Measurements from ENCODE around the gene MAP3K20. TPM values are rescaled to one million over a fixed set of nuclear protein-coding genes. Genes with fewer than 3 reads are reported as not detected.

The MAP3K20 gene
- total RNA-seq, 2 experiments from 2014 or later = 11.0 to 11.9 TPM

- no peak overlapping the region for H3K27ac Mint-ChIP-seq
- no peak overlapping the region for H3K4me3 Mint-ChIP-seq
- H3K4me1 Mint-ChIP-seq = peaks cover 6% of the 10 kb centered on the region
- H3K36me3 Mint-ChIP-seq = no peaks in the 10 kb centered on the region
- no peak for DNase-seq
- H3K9me3 Mint-ChIP-seq = no peaks in the 10 kb centered on the region
- H3K27me3 Mint-ChIP-seq = no peaks in the 10 kb centered on the region
These were observed 31.6 kb upstream of the MAP3K20 start for GRCh38 chr2:173043897-173044519.

GRCh38 chr2:173044686-173045085 lies 31.0 kb upstream of the MAP3K20 start:
- no peak overlapping the region for H3K27ac Mint-ChIP-seq
- H3K36me3 Mint-ChIP-seq = no peaks in the 10 kb centered on the region
- no peak overlapping the region for H3K4me3 Mint-ChIP-seq
- no peaks in the 10 kb centered on the region for H3K9me3 Mint-ChIP-seq
- DNase-seq = no peak
- peaks cover 12% of the 10 kb centered on the region for H3K4me1 Mint-ChIP-seq
- peaks cover 2% of the 10 kb centered on the region for H3K27me3 Mint-ChIP-seq

GRCh38 chr2:173045181-173045580 lies 30.5 kb upstream of the MAP3K20 start:
- no peaks in the 10 kb centered on the region for H3K36me3 Mint-ChIP-seq
- H3K4me1 Mint-ChIP-seq = peaks cover 13% of the 10 kb centered on the region
- no peak overlapping the region for H3K27ac Mint-ChIP-seq
- H3K9me3 Mint-ChIP-seq = no peaks in the 10 kb centered on the region
- H3K27me3 Mint-ChIP-seq = peaks cover 6% of the 10 kb centered on the region
- no peak overlapping the region for H3K4me3 Mint-ChIP-seq
- no peak for DNase-seq

DNA sequence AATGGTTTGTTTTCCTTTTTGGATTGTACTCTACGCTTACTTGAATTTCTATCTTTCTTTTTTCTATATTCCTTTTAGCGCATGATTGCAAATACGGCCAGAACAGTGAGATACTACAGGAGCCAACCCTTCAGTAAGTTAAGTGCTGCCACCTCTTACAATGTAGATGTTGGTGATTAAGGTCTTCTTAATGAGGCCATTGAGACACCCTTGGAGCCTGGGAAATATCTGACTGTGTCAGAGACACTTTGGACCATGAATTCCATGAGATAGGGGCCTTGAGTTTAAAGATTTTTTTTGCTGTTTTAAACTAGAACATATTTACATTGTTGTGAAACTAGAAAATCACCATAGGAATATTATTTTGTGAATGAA lies 27.1 kb upstream of the MAP3K20 start:
- H3K27me3 Mint-ChIP-seq = peaks cover 6% of the 10 kb centered on the region
- H3K4me3 Mint-ChIP-seq = no peak overlapping the region
- H3K9me3 Mint-ChIP-seq = no peaks in the 10 kb centered on the region
- DNase-seq = no peak
- peaks cover 13% of the 10 kb centered on the region for H3K4me1 Mint-ChIP-seq
- H3K27ac Mint-ChIP-seq = no peak overlapping the region
- no peaks in the 10 kb centered on the region for H3K36me3 Mint-ChIP-seq

GRCh38 chr2:173048897-173049661 lies 26.6 kb upstream of the MAP3K20 start:
- H3K27ac Mint-ChIP-seq = no peak overlapping the region
- H3K4me3 Mint-ChIP-seq = no peak overlapping the region
- no peaks in the 10 kb centered on the region for H3K9me3 Mint-ChIP-seq

DNA sequence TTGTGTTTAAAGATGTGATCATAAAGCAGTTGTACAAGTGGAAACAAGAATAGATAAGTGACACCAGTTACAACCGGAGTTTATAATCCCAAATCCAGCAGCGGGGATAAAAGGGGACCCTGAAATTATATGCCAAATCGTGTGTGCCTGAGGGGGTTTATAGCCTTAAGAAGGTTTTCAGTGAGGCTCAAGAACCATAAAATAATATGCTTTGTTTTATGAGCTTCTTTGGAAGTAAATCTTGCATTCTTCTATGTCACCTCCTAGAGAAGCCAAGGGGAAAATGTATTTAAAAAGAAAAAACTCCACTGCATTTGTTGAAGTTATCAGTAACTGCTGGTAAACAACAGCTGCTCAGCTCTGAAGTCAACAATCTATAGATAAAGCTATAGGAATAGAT lies 25.8 kb upstream of the MAP3K20 start:
- Mint-ChIP-seq H3K4me3 (no peak overlapping the region), H3K27me3 (peaks cover 10% of the 10 kb centered on the region), H3K9me3 (no peaks in the 10 kb centered on the region), H3K36me3 (no peaks in the 10 kb centered on the region), H3K27ac (no peak overlapping the region), H3K4me1 (peaks cover 13% of the 10 kb centered on the region)
- no peak for DNase-seq

More at GRCh38 chr2:173048897-173049661, 26.6 kb upstream of the MAP3K20 start:
- DNase-seq = peak; percentile 31
- Mint-ChIP-seq H3K27me3 (peaks cover 6% of the 10 kb centered on the region), H3K4me1 (peaks cover 13% of the 10 kb centered on the region), H3K36me3 (no peaks in the 10 kb centered on the region)

- peaks cover 12% of the 10 kb centered on the region for H3K27me3 Mint-ChIP-seq
These were observed 25.0 kb upstream of the MAP3K20 start for GRCh38 chr2:173050684-173051083.

GRCh38 chr2:173051463-173052215 lies 24.0 kb upstream of the MAP3K20 start:
- no peak overlapping the region for H3K4me3 Mint-ChIP-seq
- peaks cover 14% of the 10 kb centered on the region for H3K27me3 Mint-ChIP-seq
- no peak for DNase-seq
- no peaks in the 10 kb centered on the region for H3K9me3 Mint-ChIP-seq
- H3K4me1 Mint-ChIP-seq = peaks cover 13% of the 10 kb centered on the region
- H3K36me3 Mint-ChIP-seq = no peaks in the 10 kb centered on the region
- H3K27ac Mint-ChIP-seq = no peak overlapping the region

More at GRCh38 chr2:173050684-173051083, 25.0 kb upstream of the MAP3K20 start:
- H3K4me3 Mint-ChIP-seq = no peak overlapping the region
- no peaks in the 10 kb centered on the region for H3K36me3 Mint-ChIP-seq
- H3K9me3 Mint-ChIP-seq = no peaks in the 10 kb centered on the region
- no peak for DNase-seq
- no peak overlapping the region for H3K27ac Mint-ChIP-seq
- peaks cover 13% of the 10 kb centered on the region for H3K4me1 Mint-ChIP-seq

DNA sequence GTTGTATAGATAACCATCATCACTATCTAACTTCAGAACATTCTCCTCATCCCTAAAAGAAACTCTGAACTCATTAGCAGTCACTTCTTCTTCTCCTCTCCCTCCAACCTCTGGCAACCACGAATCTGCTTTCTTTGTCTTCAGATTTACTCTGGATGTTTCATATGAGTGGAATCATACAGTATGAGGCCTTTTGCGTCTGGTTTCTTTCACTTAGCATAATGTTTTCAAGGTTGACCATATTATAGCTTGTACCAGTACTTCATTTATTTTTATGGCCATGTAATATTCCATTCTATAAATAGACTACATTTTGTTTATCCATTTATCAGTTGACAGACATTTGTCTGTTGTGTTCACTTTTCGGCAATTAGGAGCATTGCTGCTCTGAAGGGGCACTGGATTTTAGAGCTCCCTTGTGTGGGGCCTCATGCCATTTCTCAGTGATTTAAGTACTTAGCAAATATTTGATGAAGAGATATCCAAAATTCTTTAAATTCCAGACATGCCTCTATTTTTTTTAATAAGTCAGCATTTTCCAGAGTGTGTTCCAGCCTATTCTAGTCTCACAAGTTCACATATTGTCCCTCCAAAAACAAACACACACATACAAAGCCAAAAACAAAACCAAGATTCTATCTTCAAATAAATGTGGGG lies 22.5 kb upstream of the MAP3K20 start:
- peaks cover 13% of the 10 kb centered on the region for H3K4me1 Mint-ChIP-seq
- H3K27ac Mint-ChIP-seq = no peak overlapping the region
- H3K36me3 Mint-ChIP-seq = no peaks in the 10 kb centered on the region
- H3K27me3 Mint-ChIP-seq = peaks cover 26% of the 10 kb centered on the region
- no peak overlapping the region for H3K4me3 Mint-ChIP-seq
- no peak for DNase-seq
- no peaks in the 10 kb centered on the region for H3K9me3 Mint-ChIP-seq

- peaks cover 28% of the 10 kb centered on the region for H3K27me3 Mint-ChIP-seq
- H3K4me3 Mint-ChIP-seq = no peak overlapping the region
- peaks cover 1% of the 10 kb centered on the region for H3K9me3 Mint-ChIP-seq
- no peaks in the 10 kb centered on the region for H3K36me3 Mint-ChIP-seq
- no peak overlapping the region for H3K27ac Mint-ChIP-seq
- peaks cover 3% of the 10 kb centered on the region for H3K4me1 Mint-ChIP-seq
- DNase-seq = no peak
These were observed 21.2 kb upstream of the MAP3K20 start for GRCh38 chr2:173054466-173054865.

DNA sequence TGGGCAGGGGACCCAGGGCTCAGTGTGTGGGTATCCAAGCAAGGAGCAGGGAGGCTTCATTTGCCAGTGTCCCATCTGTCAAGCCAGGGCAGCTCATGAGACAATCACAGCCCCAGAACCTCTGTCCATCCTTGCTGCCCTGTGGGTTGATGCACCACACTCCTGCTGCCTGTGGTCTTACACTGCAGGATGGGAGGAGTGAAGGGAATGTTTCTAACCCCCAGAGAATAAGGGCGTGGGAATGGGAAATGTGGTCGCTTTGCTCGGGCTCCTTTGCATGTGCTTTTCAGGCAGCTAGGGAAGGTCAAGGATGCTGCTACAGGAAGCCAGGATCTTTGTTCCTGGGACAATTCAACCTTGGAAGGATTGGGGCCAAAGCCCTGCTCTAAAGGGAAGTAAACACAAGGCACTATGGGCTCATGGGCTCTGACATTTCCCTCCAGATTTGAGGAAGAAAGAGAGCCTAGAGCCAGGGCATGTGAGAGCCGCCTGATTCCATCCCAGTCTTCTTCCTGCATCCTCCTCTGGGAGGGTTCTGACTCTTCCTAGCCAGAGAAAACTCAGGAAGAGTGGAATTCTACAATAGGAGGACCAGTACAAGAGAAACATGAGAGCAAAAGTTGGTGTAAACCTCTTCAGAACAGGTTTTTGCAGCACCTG lies 18.8 kb upstream of the MAP3K20 start:
- H3K4me3 Mint-ChIP-seq = no peak overlapping the region
- no peak overlapping the region for H3K27ac Mint-ChIP-seq
- H3K4me1 Mint-ChIP-seq = no peaks in the 10 kb centered on the region
- peaks cover 23% of the 10 kb centered on the region for H3K27me3 Mint-ChIP-seq
- no peaks in the 10 kb centered on the region for H3K36me3 Mint-ChIP-seq
- H3K9me3 Mint-ChIP-seq = peaks cover 1% of the 10 kb centered on the region
- no peak for DNase-seq

GRCh38 chr2:173058097-173058496 lies 17.5 kb upstream of the MAP3K20 start:
- DNase-seq = no peak
- Mint-ChIP-seq H3K36me3 (no peaks in the 10 kb centered on the region), H3K9me3 (peaks cover 1% of the 10 kb centered on the region), H3K4me1 (no peaks in the 10 kb centered on the region), H3K27ac (no peak overlapping the region), H3K4me3 (no peak overlapping the region), H3K27me3 (peaks cover 23% of the 10 kb centered on the region)

- H3K27me3 Mint-ChIP-seq = peaks cover 23% of the 10 kb centered on the region
- no peak overlapping the region for H3K4me3 Mint-ChIP-seq
- no peak overlapping the region for H3K27ac Mint-ChIP-seq
- H3K9me3 Mint-ChIP-seq = peaks cover 1% of the 10 kb centered on the region
- no peaks in the 10 kb centered on the region for H3K4me1 Mint-ChIP-seq
- DNase-seq = no peak
- H3K36me3 Mint-ChIP-seq = no peaks in the 10 kb centered on the region
These were observed 17.0 kb upstream of the MAP3K20 start for GRCh38 chr2:173058673-173059072.

DNA sequence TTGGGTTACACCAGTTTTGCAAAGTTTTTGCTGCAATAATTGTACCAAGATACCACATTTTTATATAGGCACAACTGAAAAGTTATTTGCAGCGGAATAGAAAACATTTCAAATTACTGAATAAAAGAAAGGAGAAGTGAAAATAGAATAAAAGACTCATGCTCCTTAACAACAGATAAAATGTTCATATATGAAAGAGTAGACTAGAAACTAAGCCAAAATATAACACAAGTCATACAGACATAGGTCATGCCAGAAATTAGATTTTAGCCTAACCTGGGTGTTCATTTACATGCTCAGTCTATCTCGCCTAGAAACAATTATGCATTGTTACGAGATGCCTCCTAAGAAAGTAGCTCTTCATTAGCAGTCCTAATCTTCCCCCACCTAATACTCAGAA lies 16.4 kb upstream of the MAP3K20 start:
- no peaks in the 10 kb centered on the region for H3K36me3 Mint-ChIP-seq
- H3K27ac Mint-ChIP-seq = no peak overlapping the region
- peaks cover 23% of the 10 kb centered on the region for H3K27me3 Mint-ChIP-seq
- no peaks in the 10 kb centered on the region for H3K4me1 Mint-ChIP-seq
- H3K4me3 Mint-ChIP-seq = no peak overlapping the region
- no peak for DNase-seq
- H3K9me3 Mint-ChIP-seq = peaks cover 1% of the 10 kb centered on the region

Data from activated naive CD8-positive, alpha-beta T cell treated with anti-CD3 and anti-CD28 coated beads for 36 hours (primary cell).